Measurements from ENCODE around the gene PGLYRP1.

Gene PGLYRP1

GRCh38 chr19:45976178-45976577 lies 46.7 kb downstream of the PGLYRP1 start:
- no peak overlapping the region for H3K27ac ChIP-seq (ENCODE audit: low read depth, low read length)
- peaks cover 42% of the 10 kb centered on the region for H3K27me3 ChIP-seq (ENCODE audit: insufficient read depth, low read length)
- no peak overlapping the region for H3K4me3 ChIP-seq (ENCODE audit: low read depth, low read length)
- H2AFZ ChIP-seq (ENCODE audit: low read length, unreplicated experiment), result no peak overlapping the region
- H3K79me2 ChIP-seq (ENCODE audit: control insufficient read depth, insufficient read depth, low read length, unreplicated experiment), result no peaks in the 10 kb centered on the region
- H3K4me1 ChIP-seq (ENCODE audit: control insufficient read depth, insufficient read depth, low read length, unreplicated experiment), result no peaks in the 10 kb centered on the region
- no peaks in the 10 kb centered on the region for H3K36me3 ChIP-seq (ENCODE audit: insufficient read depth, low read length)

GRCh38 chr19:45975306-45976070 lies 47.4 kb downstream of the PGLYRP1 start:
- no peak overlapping the region for H3K27ac ChIP-seq (ENCODE audit: low read depth, low read length)
- no peak overlapping the region for H2AFZ ChIP-seq (ENCODE audit: low read length, unreplicated experiment)
- no peak overlapping the region for H3K4me3 ChIP-seq (ENCODE audit: low read depth, low read length)
- H3K79me2 ChIP-seq (ENCODE audit: control insufficient read depth, insufficient read depth, low read length, unreplicated experiment), result no peaks in the 10 kb centered on the region
- H3K27me3 ChIP-seq (ENCODE audit: insufficient read depth, low read length), result peaks cover 49% of the 10 kb centered on the region
- no peaks in the 10 kb centered on the region for H3K4me1 ChIP-seq (ENCODE audit: control insufficient read depth, insufficient read depth, low read length, unreplicated experiment)
- no peaks in the 10 kb centered on the region for H3K36me3 ChIP-seq (ENCODE audit: insufficient read depth, low read length)

GRCh38 chr19:45973553-45974338 lies 49.1 kb downstream of the PGLYRP1 start, which contains the start of gene NOVA2:
TSS of gene NOVA2 (minus strand) at chr19:45973865. CDS start at chr19:45973351, 514 bp downstream.
- Histone ChIP-seq H2AFZ (ENCODE audit: low read length, unreplicated experiment) (no peak within 1 kb of the TSS), H3K36me3 (ENCODE audit: insufficient read depth, low read length) (no peaks in the 10 kb centered on the region), H3K27ac (ENCODE audit: low read depth, low read length) (no peak within 1 kb of the TSS), H3K4me1 (ENCODE audit: control insufficient read depth, insufficient read depth, low read length, unreplicated experiment) (no peaks in the 10 kb centered on the region), H3K79me2 (ENCODE audit: control insufficient read depth, insufficient read depth, low read length, unreplicated experiment) (no peaks in the 10 kb centered on the region), H3K27me3 (ENCODE audit: insufficient read depth, low read length) (peaks cover 49% of the 10 kb centered on the region), H3K4me3 (ENCODE audit: low read depth, low read length) (no peak within 1 kb of the TSS)

- Histone ChIP-seq H3K79me2 (ENCODE audit: control insufficient read depth, insufficient read depth, low read length, unreplicated experiment) (no peaks in the 10 kb centered on the region), H3K36me3 (ENCODE audit: insufficient read depth, low read length) (no peaks in the 10 kb centered on the region), H3K27me3 (ENCODE audit: insufficient read depth, low read length) (peaks cover 49% of the 10 kb centered on the region), H3K27ac (ENCODE audit: low read depth, low read length) (no peak overlapping the region), H3K4me3 (ENCODE audit: low read depth, low read length) (no peak overlapping the region), H3K4me1 (ENCODE audit: control insufficient read depth, insufficient read depth, low read length, unreplicated experiment) (no peaks in the 10 kb centered on the region), H2AFZ (ENCODE audit: low read length, unreplicated experiment) (no peak overlapping the region)
These were observed 49.8 kb downstream of the PGLYRP1 start for GRCh38 chr19:45972947-45973540.

GRCh38 chr19:45972081-45972946 lies 50.5 kb downstream of the PGLYRP1 start:
- no peaks in the 10 kb centered on the region for H3K79me2 ChIP-seq (ENCODE audit: control insufficient read depth, insufficient read depth, low read length, unreplicated experiment)
- no peaks in the 10 kb centered on the region for H3K36me3 ChIP-seq (ENCODE audit: insufficient read depth, low read length)
- no peak overlapping the region for H3K4me3 ChIP-seq (ENCODE audit: low read depth, low read length)
- peaks cover 51% of the 10 kb centered on the region for H3K27me3 ChIP-seq (ENCODE audit: insufficient read depth, low read length)
- no peak overlapping the region for H3K27ac ChIP-seq (ENCODE audit: low read depth, low read length)
- no peak overlapping the region for H2AFZ ChIP-seq (ENCODE audit: low read length, unreplicated experiment)
- H3K4me1 ChIP-seq (ENCODE audit: control insufficient read depth, insufficient read depth, low read length, unreplicated experiment), result no peaks in the 10 kb centered on the region

- Histone ChIP-seq H2AFZ (ENCODE audit: low read length, unreplicated experiment) (no peak overlapping the region), H3K4me1 (ENCODE audit: control insufficient read depth, insufficient read depth, low read length, unreplicated experiment) (no peaks in the 10 kb centered on the region), H3K4me3 (ENCODE audit: low read depth, low read length) (no peak overlapping the region), H3K27ac (ENCODE audit: low read depth, low read length) (no peak overlapping the region), H3K79me2 (ENCODE audit: control insufficient read depth, insufficient read depth, low read length, unreplicated experiment) (no peaks in the 10 kb centered on the region), H3K27me3 (ENCODE audit: insufficient read depth, low read length) (peaks cover 52% of the 10 kb centered on the region), H3K36me3 (ENCODE audit: insufficient read depth, low read length) (no peaks in the 10 kb centered on the region)
These were observed 51.5 kb downstream of the PGLYRP1 start for GRCh38 chr19:45971260-45971902.

- no peaks in the 10 kb centered on the region for H3K4me1 ChIP-seq (ENCODE audit: control insufficient read depth, insufficient read depth, low read length, unreplicated experiment)
- no peak overlapping the region for H2AFZ ChIP-seq (ENCODE audit: low read length, unreplicated experiment)
- no peaks in the 10 kb centered on the region for H3K36me3 ChIP-seq (ENCODE audit: insufficient read depth, low read length)
- H3K79me2 ChIP-seq (ENCODE audit: control insufficient read depth, insufficient read depth, low read length, unreplicated experiment), result no peaks in the 10 kb centered on the region
- H3K27me3 ChIP-seq (ENCODE audit: insufficient read depth, low read length), result peaks cover 38% of the 10 kb centered on the region
- no peak overlapping the region for H3K4me3 ChIP-seq (ENCODE audit: low read depth, low read length)
- H3K27ac ChIP-seq (ENCODE audit: low read depth, low read length), result no peak overlapping the region
These were observed 53.2 kb downstream of the PGLYRP1 start for GRCh38 chr19:45969676-45970075.

Data from ACC112 (cell line).